ENCODE measurements around the gene GNB3. TPM values are rescaled to one million over a fixed set of nuclear protein-coding genes. Genes with fewer than 3 reads are reported as not detected.
A peak's percentile ranks its signal among the peaks of the same experiment; 100 is the strongest.

Gene GNB3
- polyA plus RNA-seq, 1 of the 3 experiments (the other 2 are of a cell fraction): 12.9 TPM

DNA sequence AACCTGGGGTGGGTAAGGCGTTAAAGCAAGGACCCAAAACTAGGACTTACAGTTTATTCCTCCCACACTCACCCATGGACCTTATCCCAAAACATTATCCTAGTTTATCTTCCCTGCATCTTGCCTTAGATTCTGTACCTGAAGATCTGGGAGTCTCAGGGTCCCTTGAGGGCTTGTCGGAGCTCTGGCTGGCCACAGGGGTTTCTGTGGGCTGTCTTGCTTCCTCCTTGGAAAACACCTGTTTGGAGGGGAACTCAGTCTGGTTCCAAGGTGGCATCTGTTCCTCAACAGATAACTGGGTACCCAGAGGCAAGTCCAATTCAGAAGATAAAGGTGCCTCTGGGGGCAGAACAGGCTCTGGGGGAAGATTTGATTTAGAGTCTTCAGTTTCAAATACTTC is 8.7 kb downstream of the GNB3 start:
- Histone ChIP-seq H3K36me3 (replicated peaks in 1 of 2; ENCODE audit: control insufficient read depth in 1 of 2, insufficient read depth in 2 of 2, low read length in 1 of 2) (peaks cover 29 to 37% of the 10 kb centered on the region in 2 experiments), H3K27me3 (ENCODE audit: insufficient read depth) (no peaks in the 10 kb centered on the region), H3K4me2 (peak overlapping the region; percentile 77), H3K9me3 (no peaks in the 10 kb centered on the region), H3K9ac (no peak overlapping the region), H3F3A (replicated peaks; ENCODE audit: insufficient read depth) (peaks cover 27% of the 10 kb centered on the region), H3K9me2 (no peaks in the 10 kb centered on the region), H2AFZ (ENCODE audit: low read depth) (no peak overlapping the region), H3K27ac (ENCODE audit: low read depth in 2 of 2, low read length in 1 of 2) (no peak overlapping the region), H3K79me2 (ENCODE audit: insufficient read depth) (peaks cover 54% of the 10 kb centered on the region), H3K4me1 (ENCODE audit: control insufficient read depth in 1 of 2, insufficient read depth in 2 of 2, low read depth in 1 of 2, low read length in 1 of 2) (peaks cover 7 to 17% of the 10 kb centered on the region in 2 experiments), H3K4me3 (ENCODE audit: low read depth in 2 of 2, low read length in 1 of 2) (no peak overlapping the region; a peak in 1 of 4 replicates), H4K20me1 (ENCODE audit: insufficient read depth) (no peaks in the 10 kb centered on the region)
- no peak for DNase-seq
- 95% methylated on average over 2 of the region's 2 CpGs for WGBS (ENCODE audit: low lambda C conversion rate)
- ChIA-PET CTCF (interaction anchor here (0.9 to 19.4 kb wide), 3 partner anchors 10 to 19 kb away, joined by 3 to 225 read pairs (median 164); partner anchors contain the start of genes P3H3, SPSB2 and TPI1), POLR2A (no interaction called here)
- TF ChIP-seq CHD2 (IDR thresholded peaks at IDR 0.05; ENCODE audit: low read length, partially characterized antibody): no peak
- no peak for TF ChIP-seq NFIC (IDR thresholded peaks at IDR 0.05; ENCODE audit: borderline replicate concordance)
- no peak for TF ChIP-seq JUND (IDR thresholded peaks at IDR 0.05)
- no peak for TF ChIP-seq RAD21 (IDR thresholded peaks at IDR 0.05; ENCODE audit: low read length)
- TF ChIP-seq, protein P1, sequence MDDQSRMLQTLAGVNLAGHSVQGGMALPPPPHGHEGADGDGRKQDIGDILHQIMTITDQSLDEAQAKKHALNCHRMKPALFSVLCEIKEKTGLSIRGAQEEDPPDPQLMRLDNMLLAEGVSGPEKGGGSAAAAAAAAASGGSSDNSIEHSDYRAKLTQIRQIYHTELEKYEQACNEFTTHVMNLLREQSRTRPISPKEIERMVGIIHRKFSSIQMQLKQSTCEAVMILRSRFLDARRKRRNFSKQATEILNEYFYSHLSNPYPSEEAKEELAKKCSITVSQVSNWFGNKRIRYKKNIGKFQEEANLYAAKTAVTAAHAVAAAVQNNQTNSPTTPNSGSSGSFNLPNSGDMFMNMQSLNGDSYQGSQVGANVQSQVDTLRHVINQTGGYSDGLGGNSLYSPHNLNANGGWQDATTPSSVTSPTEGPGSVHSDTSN (IDR thresholded peaks at IDR 0.05): no peak
- TF ChIP-seq FOXJ3 (CRISPR knock-in tag; IDR thresholded peaks at IDR 0.05): no peak

DNA sequence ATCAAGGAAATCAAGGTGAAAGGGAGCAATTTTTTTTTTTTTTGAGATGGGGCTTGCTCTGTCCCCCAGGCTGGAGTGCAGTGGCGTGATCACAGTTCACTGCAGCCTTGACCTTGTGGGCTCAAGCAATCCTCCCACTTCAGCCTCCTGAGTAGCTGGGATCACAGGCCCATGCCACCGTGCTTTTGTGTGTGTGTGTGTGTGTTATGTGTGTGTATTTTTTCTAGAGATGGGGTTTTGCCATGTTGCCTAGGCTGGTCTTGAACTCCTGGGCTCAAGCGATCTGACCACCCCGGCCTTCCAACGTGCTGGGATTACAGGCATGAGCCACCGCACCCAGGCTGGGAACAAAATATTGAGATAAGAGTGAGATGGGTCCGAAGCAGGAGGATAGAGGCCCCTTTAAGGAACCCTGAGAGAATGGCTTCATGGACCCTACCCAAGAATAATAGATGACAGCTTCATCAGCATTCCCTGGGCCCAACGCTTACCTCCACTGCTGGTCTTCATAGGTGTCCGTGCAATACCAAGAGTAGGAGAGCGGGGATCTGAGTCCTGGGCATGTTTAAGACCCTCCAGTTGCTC is 9.3 kb downstream of the GNB3 start:
- Histone ChIP-seq H3K79me2 (ENCODE audit: insufficient read depth) (peaks cover 61% of the 10 kb centered on the region), H4K20me1 (ENCODE audit: insufficient read depth) (no peaks in the 10 kb centered on the region; the same call in 1 of the 2 replicates), H3K27me3 (ENCODE audit: insufficient read depth) (no peaks in the 10 kb centered on the region), H3F3A (replicated peaks; ENCODE audit: insufficient read depth) (peaks cover 22% of the 10 kb centered on the region), H3K36me3 (replicated peaks in 1 of 2; ENCODE audit: control insufficient read depth in 1 of 2, insufficient read depth in 2 of 2, low read length in 1 of 2) (peaks cover 26 to 37% of the 10 kb centered on the region in 2 experiments), H3K9me2 (no peaks in the 10 kb centered on the region), H2AFZ (ENCODE audit: low read depth) (no peak overlapping the region), H3K4me2 (peak overlapping the region; percentile 77), H3K4me1 (ENCODE audit: control insufficient read depth in 1 of 2, insufficient read depth in 2 of 2, low read depth in 1 of 2, low read length in 1 of 2) (peaks cover 7 to 17% of the 10 kb centered on the region in 2 experiments), H3K9me3 (no peaks in the 10 kb centered on the region), H3K9ac (peak overlapping the region; percentile 59; the same call in 1 of the 2 replicates), H3K4me3 (ENCODE audit: low read depth in 2 of 2, low read length in 1 of 2) (peak overlapping the region; percentile 70 to 76; a peak in 3 of 4 replicates), H3K27ac (ENCODE audit: low read depth in 2 of 2, low read length in 1 of 2) (no peak overlapping the region)
- WGBS (ENCODE audit: low lambda C conversion rate): 58% methylated on average over 9 of the region's 10 CpGs
- POLR2A ChIA-PET: no interaction called here
- TF ChIP-seq FOXM1 (IDR thresholded peaks at IDR 0.05; ENCODE audit: low read depth) (no peak), TAF1 (IDR thresholded peaks at IDR 0.05; ENCODE audit: borderline replicate concordance, low read depth, low read length) (no peak), ELF1 (IDR thresholded peaks at IDR 0.05) (no peak), NRF1 (IDR thresholded peaks at IDR 0.05; ENCODE audit: low read depth, low read length) (no peak), RCOR1 (IDR thresholded peaks at IDR 0.05; ENCODE audit: low read length) (no peak), TEAD4 (IDR thresholded peaks at IDR 0.05; ENCODE audit: borderline replicate concordance, insufficient read depth) (no peak), MEF2A (IDR thresholded peaks at IDR 0.05; ENCODE audit: borderline replicate concordance, low read depth) (no peak), MXI1 (IDR thresholded peaks at IDR 0.05; ENCODE audit: low read depth, low read length) (no peak), POLR2AphosphoS5 (IDR thresholded peaks at IDR 0.05; ENCODE audit: low read depth, low read length) (no peak), RFX5 (IDR thresholded peaks at IDR 0.05; ENCODE audit: low read length) (no peak)
- no peak for DNase-seq
- CTCF ChIA-PET: interaction anchor here (0.9 to 19.4 kb wide), 6 partner anchors 8 to 287 kb away, joined by 3 to 225 read pairs (median 12); partner anchors contain the start of genes MLF2, P3H3, SPSB2 and TPI1

Data from SK-N-SH (cell line).